Limb (tissue), 2 donors: ENCODE measurements around the gene BANF2.
"Not testable (repeated sequence)": the region's sequence is repeated elsewhere in the genome, so short reads cannot be mapped to it uniquely, and the experiment has no call there.

ENCODE experiments used
- DNase-seq, 2 donors: peaks; one replicate each; pipeline ENCODE4 v3.0.0-alpha.2; 2016; ENCODE audit errors: extremely low spot score in 2 of 2

BANF2 gene

DNA sequence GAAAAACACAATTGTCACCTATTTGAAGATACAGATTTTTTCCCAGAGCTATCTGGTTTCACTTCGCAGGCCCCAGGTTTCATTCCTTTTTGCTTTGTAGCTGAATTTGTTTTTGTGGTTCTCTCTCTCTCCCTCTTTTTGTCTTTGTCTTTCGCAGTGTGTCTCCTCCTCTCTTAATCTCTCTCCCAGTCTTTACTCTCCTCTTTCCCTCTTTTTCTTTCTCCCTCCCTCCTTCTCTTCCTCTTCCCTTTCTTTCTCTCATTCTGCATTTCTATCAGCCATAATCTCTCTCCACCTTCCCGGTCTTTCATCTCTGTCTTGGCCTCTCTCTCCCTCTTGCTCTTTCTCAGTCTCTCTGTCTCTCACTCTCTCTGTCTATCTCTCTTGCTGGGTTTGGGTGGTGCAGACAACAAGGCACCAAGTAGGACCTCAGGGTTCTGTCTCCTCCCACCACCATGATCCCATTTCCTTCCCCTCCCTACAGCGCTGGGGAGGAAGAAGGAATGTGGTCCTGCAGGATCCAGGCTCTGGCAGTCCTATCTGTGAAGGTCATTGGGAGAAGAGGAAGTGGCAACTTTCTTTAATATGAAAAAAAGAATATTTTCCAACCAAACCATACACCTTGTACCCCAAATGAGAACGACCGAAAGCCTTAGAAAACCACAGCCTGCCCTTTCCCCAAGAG lies 63.2 kb downstream of the BANF2 start:
- no peak for DNase-seq

DNA sequence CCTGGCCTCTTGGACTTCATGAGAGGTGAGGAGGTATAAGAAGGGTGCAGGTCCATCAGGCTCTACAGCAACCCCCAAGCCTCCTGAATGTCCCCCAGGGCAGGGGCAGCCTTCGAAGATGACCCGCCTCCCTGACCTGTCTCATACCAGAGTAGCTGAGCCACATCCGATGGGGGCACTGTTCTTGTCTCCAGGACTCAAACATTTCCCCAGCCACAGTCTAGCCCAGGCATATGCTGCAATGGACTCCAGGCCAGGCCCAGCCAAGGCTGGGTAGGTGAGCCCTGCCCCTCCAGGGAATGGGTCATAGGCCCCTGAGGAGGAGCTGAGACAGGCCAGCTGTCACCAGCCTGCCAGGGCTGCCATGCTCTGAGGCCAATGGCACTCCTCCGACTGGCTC lies 65.3 kb downstream of the BANF2 start:
- DNase-seq: no peak

DNA sequence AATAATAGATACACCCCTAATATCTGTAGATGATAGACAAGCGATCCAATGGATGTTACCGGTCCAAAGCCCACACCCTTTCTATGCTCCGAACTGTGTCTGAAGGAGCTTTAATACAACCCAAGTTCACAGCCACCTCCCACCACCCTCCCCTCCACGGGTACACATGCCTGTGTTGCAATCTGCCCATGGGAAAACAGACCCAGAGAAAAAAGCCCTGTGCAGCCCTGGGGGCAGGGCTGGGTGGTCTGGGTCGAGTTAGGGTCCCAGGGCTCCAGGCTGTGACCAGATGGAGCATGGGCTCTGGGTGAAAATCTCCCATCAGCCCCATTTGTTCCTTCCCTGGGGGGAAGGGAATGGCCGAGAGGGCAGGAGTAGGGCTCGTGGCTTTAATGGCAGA lies 65.8 kb downstream of the BANF2 start:
- no peak for DNase-seq

GRCh38 chr20:17766226-17766625 lies 66.5 kb downstream of the BANF2 start:
- DNase-seq: no peak

GRCh38 chr20:17767624-17768023 lies 67.9 kb downstream of the BANF2 start:
- DNase-seq: no peak

DNA sequence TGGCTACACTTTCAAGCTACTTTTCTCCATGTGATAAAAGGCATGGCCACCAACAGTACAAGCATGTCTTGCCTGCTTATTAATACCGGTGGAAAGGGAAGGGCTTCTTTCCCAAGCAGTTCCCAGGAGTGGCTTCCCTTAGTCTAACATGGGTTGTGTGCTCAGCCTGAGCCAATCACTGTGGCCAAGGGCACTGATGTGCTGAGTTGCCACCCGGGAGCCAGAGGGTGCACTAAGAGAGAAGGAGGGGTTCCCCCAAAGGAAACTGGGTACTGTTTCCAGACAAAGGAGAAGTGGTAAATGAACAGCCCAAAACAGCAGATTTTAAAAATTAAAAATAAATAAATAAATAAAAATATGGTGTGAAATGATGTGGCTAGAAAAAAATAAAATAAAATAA lies 68.5 kb downstream of the BANF2 start:
- no peak for DNase-seq

GRCh38 chr20:17769716-17770115 lies 70.0 kb downstream of the BANF2 start:
- DNase-seq: not testable (repeated sequence)

DNA sequence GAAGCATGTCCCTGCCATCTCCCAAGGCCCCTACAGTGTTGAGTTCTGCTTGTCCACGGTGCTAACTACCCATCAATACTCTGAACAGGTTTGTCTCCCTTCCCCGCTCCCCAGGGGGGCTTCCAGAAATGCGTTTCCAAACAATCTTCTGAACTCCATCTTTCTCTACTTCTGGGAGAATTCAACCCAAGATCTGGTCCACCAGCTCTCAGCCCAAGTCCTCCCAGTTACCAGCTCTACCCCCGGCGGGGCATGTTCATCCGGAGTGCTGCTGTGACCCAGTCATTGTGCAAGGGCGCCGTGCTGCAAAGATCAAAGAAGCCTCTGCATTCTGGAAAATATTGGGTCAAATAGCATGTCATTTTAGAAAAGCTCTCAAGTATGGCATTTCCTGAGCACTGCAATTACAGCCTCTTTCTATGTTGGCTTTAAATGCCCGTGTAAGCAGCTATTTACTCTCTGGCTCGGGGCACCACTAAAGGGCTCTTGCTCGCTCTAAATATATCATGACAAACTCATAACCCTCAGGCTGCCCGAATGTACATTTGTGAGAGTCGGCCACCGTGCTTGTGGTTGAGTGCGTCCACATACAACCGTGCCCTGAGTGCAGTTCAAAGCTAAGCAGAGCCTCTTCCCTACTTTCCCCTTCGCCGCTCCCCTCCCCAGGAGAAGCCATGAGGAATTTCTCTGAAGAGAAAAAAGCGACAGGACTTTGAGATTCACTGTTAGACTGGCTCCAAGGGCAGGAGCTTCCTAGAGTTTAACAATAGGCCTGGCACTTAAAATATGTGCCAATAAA lies 71.6 kb downstream of the BANF2 start:
- no peak for DNase-seq

- no peak for DNase-seq
These were observed 72.2 kb downstream of the BANF2 start for GRCh38 chr20:17772005-17772343.

DNA sequence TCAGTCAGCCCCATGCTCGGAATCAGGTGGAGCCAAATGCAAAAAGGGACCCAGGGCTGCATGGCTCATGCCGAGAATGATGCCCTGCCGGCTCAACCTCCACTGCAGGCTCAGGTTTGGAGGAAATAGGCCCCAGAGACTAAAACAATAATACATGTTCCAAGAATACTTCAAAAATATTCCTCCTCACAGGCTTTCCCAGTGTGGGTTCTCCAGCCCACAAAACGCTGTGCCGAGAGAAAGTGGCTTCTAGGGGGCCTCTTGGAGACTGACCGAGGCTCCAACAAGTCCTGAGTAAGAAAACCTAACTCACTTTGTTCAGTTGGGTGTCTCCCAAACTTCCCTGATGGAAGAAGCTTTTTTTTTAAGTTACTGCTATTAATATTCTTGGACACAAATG lies 73.9 kb downstream of the BANF2 start:
- DNase-seq: no peak

DNA sequence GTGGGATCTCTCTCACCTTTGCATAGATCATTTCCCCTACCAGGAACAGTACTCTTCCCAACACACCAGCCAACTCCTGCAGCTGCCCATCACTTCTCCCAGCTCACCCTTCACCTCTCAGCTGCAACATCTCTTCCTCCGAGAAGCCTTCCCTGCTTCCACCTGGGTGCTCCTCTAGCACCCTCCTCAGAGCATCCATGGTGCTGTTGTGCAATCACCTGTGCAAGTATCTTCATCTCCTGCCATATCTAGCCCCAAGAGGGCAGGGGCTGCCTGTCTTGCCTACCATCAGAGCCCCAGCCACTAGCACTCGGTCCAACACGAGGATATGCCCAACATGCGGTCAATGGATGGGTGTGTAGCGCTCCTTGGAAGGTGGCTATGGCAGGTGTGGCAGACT lies 75.8 kb downstream of the BANF2 start:
- DNase-seq: no peak

DNA sequence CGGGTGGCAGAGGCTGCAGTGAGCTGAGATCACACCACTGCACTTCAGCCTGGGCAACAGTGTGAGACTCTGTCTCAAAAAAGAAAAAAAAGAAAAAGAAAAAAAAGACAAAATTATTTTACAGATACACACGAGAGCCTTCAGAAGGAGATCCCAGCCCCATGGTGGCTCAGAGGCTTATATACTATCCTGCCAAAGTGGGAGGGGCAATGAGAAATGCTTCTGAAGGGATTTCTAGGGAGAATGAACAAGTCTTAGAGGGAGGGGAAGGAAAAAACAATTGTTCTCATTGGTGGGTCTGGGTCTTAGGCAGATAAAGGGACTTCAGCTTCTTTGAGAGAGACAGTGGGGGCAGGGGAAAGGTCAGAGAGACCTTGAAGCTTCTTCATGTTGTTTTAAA lies 76.8 kb downstream of the BANF2 start:
- no peak for DNase-seq

DNA sequence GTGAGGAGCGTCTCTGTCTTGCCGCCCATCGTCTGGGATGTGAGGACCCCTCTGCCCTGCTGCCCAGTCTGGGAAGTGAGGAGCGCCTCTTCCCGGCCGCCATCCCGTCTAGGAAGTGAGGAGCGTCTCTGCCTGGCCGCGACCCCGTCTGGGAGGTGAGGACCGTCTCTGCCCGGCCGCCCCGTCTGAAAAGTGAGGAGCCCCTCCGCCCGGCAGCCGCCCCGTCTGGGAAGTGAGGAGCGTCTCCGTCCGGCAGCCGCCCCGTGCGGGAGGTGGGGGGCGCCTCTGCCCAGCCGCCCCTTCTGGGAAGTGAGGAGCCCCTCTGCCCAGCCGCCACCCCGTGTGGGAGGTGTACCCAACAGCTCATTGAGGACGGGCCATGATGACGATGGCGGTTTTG lies 79.2 kb downstream of the BANF2 start:
- not testable (repeated sequence) for DNase-seq

DNA sequence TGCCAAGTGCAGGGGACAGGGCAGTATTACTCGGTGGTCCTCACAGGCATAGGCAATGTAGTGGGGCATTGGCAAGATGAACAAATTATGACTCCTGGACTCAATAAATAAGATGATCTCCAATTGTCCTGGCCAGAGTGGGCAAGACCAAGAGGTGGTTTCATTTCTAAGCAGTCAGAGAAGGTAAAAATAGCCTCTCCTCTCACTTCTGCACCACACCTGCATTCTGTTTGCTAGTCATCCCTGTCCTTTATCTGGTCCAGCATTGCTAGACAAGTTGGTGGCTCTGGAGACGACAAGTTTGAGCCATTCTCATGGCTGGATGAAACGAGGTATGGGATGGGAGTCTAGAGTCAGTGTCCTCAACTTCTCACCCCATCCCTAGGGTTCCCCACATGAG lies 83.0 kb downstream of the BANF2 start:
- no peak for DNase-seq

- no peak for DNase-seq
These were observed 83.9 kb downstream of the BANF2 start for GRCh38 chr20:17783671-17784070.

DNA sequence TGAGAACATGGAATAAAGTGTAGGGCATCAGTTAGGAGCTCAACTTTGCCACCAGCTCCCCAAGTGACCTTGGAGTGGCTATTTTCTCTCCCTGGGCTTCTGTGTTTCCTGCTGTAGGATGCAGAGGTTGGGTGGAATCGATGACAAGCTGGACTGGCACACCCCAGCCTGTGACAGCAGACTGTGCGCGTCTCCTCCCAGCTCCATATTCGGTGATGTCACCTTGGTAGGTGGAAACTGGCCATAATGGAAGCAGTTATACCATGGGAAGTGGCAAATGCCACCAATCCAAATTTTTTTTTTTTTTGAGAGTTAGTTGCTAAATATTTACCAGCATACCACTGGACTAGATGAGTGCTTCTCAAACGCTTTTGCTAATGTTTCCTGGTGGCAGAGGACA lies 85.2 kb downstream of the BANF2 start:
- DNase-seq: no peak
